HepG2 (cell line): Measurements from ENCODE around the gene UBE2L6. TPM values are rescaled to one million over a fixed set of nuclear protein-coding genes. Genes with fewer than 3 reads are reported as not detected.

ENCODE experiments used
- BCL6 ChIP-seq: IDR thresholded peaks from 2 replicates; pipeline ENCODE4 v1.6.1; 2016; ENCODE audit warnings: missing genetic modification reagents, missing compliant biosample characterization
- CBFB ChIP-seq: sonication (generic); formaldehyde crosslinking; IDR thresholded peaks from 2 replicates; pipeline ENCODE4 v1.4.0; 2020; ENCODE audit warnings: missing genetic modification reagents
- ETV5 ChIP-seq: IDR thresholded peaks from 2 replicates; pipeline ENCODE4 v1.6.1; 2018; ENCODE audit warnings: missing biosample characterization, missing genetic modification reagents, inconsistent platforms, borderline replicate concordance
- HDAC2 ChIP-seq: sonication (generic); formaldehyde crosslinking; IDR thresholded peaks from 2 replicates; pipeline ENCODE4 v1.4.0; 2020; ENCODE audit warnings: missing genetic modification reagents
- KLF15 ChIP-seq: sonication (generic); formaldehyde crosslinking; IDR thresholded peaks from 2 replicates; pipeline ENCODE4 v1.8.1; 2023; ENCODE audit warnings: borderline replicate concordance, mild to moderate bottlenecking, inconsistent platforms, missing genetic modification reagents, mixed read lengths
- KLF6 ChIP-seq: IDR thresholded peaks from 2 replicates; pipeline ENCODE4 v1.8.0; 2016; ENCODE audit warnings: missing biosample characterization, missing genetic modification reagents
- MED8 ChIP-seq: sonication (generic); formaldehyde crosslinking; IDR thresholded peaks from 2 replicates; pipeline ENCODE4 v1.8.1; 2023; ENCODE audit warnings: mild to moderate bottlenecking, missing genetic modification reagents; ENCODE audit not compliant: insufficient replicate concordance
- PHF8 ChIP-seq: sonication (generic); formaldehyde crosslinking; IDR thresholded peaks from 2 replicates; pipeline ENCODE4 v1.5.0; 2020; ENCODE audit warnings: missing genetic modification reagents
- PRMT3 ChIP-seq: sonication (generic); formaldehyde crosslinking; IDR thresholded peaks from 2 replicates; pipeline ENCODE4 v1.8.1; 2022; ENCODE audit warnings: low read depth, mild to moderate bottlenecking, moderate library complexity, missing genetic modification reagents, borderline replicate concordance
- PTBP1 ChIP-seq: fragments of 200-400 bp; formaldehyde crosslinking; IDR thresholded peaks from 2 replicates; pipeline ENCODE4 v1.6.1; 2018; ENCODE audit warnings: low read length, low read depth; ENCODE audit not compliant: poor library complexity, severe bottlenecking
- SETDB1 ChIP-seq: sonication (generic); formaldehyde crosslinking; IDR thresholded peaks from 2 replicates; pipeline ENCODE4 v1.5.1; 2020; ENCODE audit warnings: missing genetic modification reagents, mild to moderate bottlenecking, borderline replicate concordance
- SIN3A ChIP-seq: IDR thresholded peaks from 2 replicates; pipeline ENCODE4 v1.6.1; 2011; ENCODE audit warnings: low read depth, mild to moderate bottlenecking, control low read depth, low read length, borderline replicate concordance
- TARDBP ChIP-seq: sonication (generic); formaldehyde crosslinking; IDR thresholded peaks from 2 replicates; pipeline ENCODE4 v1.8.0; 2022; ENCODE audit warnings: mild to moderate bottlenecking, missing genetic modification reagents
- TBP ChIP-seq: sonication (generic); formaldehyde crosslinking; IDR thresholded peaks from 2 replicates; pipeline ENCODE4 v1.5.0; 2020; ENCODE audit warnings: missing genetic modification reagents
- TEAD3 ChIP-seq: optimal IDR thresholded peaks from 2 replicates; pipeline ENCODE3; 2016; ENCODE audit warnings: borderline replicate concordance
- ZBTB38 ChIP-seq: sonication (generic); formaldehyde crosslinking; IDR thresholded peaks from 2 replicates; pipeline ENCODE4 v1.5.1; 2020; ENCODE audit warnings: mild to moderate bottlenecking, missing genetic modification reagents
- ZHX2 ChIP-seq, 2 experiments: sonication (generic) in 1 of 2; formaldehyde crosslinking in 1 of 2; IDR thresholded peaks; 2 replicates each; pipeline versions ENCODE4 v1.6.1 to v1.9.0; 2014 to 2022; ENCODE audit warnings: antibody characterized with exemption in 1 of 2, borderline replicate concordance in 1 of 2, inconsistent platforms in 1 of 2, low read depth in 1 of 2, missing genetic modification reagents in 1 of 2
- ZNF790 ChIP-seq: sonication (generic); formaldehyde crosslinking; IDR thresholded peaks from 2 replicates; pipeline ENCODE4 v1.8.0; 2022; ENCODE audit warnings: missing genetic modification reagents, mild to moderate bottlenecking, borderline replicate concordance
- polyA plus RNA-seq, 8 experiments: library from polyadenylated mRNA; depleted of rRNA in 3 of 8; stranded (reverse) in 7 of 8; unstranded in 1 of 8; fragments of >200 nt; fragmentation: Illumina TruSeq in 4 of 8; extraction: Trizol in 4 of 8; gene quantifications; 2 replicates each; pipeline versions ENCODE4 v1.2.1 to v1.2.3, GENCODE V29; 2011 to 2016; ENCODE audit warnings: low read depth in 4 of 8, missing spikeins in 1 of 8, mixed read lengths in 1 of 8; ENCODE audit not compliant: insufficient read depth in 1 of 8
- total RNA-seq, 5 experiments: library from RNA; depleted of rRNA; stranded (reverse); fragments of >200 nt; fragmentation: Illumina TruSeq; extraction: Trizol; gene quantifications; 2 replicates each; pipeline ENCODE4 v1.2.3, GENCODE V29; 2016; ENCODE audit warnings: low read depth in 1 of 5

Gene UBE2L6
- total and polyA plus RNA-seq, 2 of the 13 experiments (the other 11 are each of a cell fraction or from before 2014, with no cell fraction given) = 30.3 to 30.4 TPM

GRCh38 chr11:57515332-57516060 lies 52.0 kb downstream of the UBE2L6 start, which contains the start of gene SLC43A1 (continued):
- TF ChIP-seq MED8 (CRISPR knock-in tag) (peak; percentile 66), BCL6 (CRISPR knock-in tag) (peak; percentile 9; the same call in 1 of the 2 replicates), ZBTB38 (CRISPR knock-in tag) (no peak), TARDBP (CRISPR knock-in tag) (peak; percentile 58; the same call in 1 of the 2 replicates), SIN3A (peak; percentile 49; the same call in 1 of the 2 replicates), ZNF790 (CRISPR knock-in tag) (peak; percentile 40; the same call in 1 of the 2 replicates), TBP (CRISPR knock-in tag) (no peak), ZHX2 (IDR thresholded peaks at IDR 0.05; ENCODE audit: low read depth) (no peak), ZHX2 (CRISPR knock-in tag; IDR thresholded peaks at IDR 0.05; ENCODE audit: borderline replicate concordance) (no peak), TEAD3 (CRISPR knock-in tag) (no peak), SETDB1 (CRISPR knock-in tag) (no peak), CBFB (CRISPR knock-in tag) (no peak), KLF6 (peak; percentile 65; the same call in 1 of the 2 replicates), ETV5 (CRISPR knock-in tag) (peak; percentile 14; the same call in 1 of the 2 replicates), PTBP1 (no peak), KLF15 (CRISPR knock-in tag) (0 out of 2 replicates have a peak, but pooled peaks have one; percentile 5), PHF8 (CRISPR knock-in tag) (peak; percentile 73), PRMT3 (CRISPR knock-in tag) (0 out of 2 replicates have a peak, but pooled peaks have one; percentile 70), HDAC2 (CRISPR knock-in tag) (peak; percentile 11; the same call in 1 of the 2 replicates)
